ENCODE data around the gene VAV2.

VAV2 gene

GRCh38 chr9:134030821-134031470 lies 38.8 kb upstream of the VAV2 start:
- TF ChIP-seq CTCF (IDR thresholded peaks at IDR 0.05) (no peak), ZFX (IDR thresholded peaks at IDR 0.05; ENCODE audit: borderline replicate concordance) (no peak)
- no peak overlapping the region for H3K27ac ChIP-seq

GRCh38 chr9:134029248-134030226 lies 37.4 kb upstream of the VAV2 start:
- H3K27ac ChIP-seq, result no peak overlapping the region

GRCh38 chr9:134028575-134029247 lies 36.6 kb upstream of the VAV2 start:
- no peak for TF ChIP-seq ZFX (IDR thresholded peaks at IDR 0.05; ENCODE audit: borderline replicate concordance)
- no peak for TF ChIP-seq CTCF (IDR thresholded peaks at IDR 0.05)
- H3K27ac ChIP-seq, result no peak overlapping the region

More at GRCh38 chr9:134029248-134030226, 37.4 kb upstream of the VAV2 start:
- TF ChIP-seq ZFX (IDR thresholded peaks at IDR 0.05; ENCODE audit: borderline replicate concordance) (no peak), CTCF (IDR thresholded peaks at IDR 0.05) (no peak)

DNA sequence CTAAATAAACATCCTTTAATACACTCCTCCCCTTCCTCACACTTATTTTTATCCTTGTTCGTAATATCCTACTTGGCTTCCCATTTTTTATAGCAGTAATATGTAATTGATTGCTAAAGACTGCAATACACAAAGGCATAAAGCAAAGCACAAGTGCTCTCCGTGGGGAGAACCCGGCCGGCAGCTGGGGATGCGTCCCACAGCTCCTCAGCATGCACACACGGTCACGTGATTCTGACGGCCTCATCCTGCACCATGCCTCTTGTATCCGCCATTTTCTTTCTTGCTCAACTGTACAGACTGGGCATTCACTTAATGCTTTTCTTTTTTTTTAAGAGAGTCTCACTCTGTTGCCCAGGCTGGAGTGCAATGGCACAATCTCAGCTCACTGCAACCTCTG lies 36.0 kb upstream of the VAV2 start:
- TF ChIP-seq CTCF (IDR thresholded peaks at IDR 0.05) (no peak), ZFX (IDR thresholded peaks at IDR 0.05; ENCODE audit: borderline replicate concordance) (no peak)
- no peak overlapping the region for H3K27ac ChIP-seq

DNA sequence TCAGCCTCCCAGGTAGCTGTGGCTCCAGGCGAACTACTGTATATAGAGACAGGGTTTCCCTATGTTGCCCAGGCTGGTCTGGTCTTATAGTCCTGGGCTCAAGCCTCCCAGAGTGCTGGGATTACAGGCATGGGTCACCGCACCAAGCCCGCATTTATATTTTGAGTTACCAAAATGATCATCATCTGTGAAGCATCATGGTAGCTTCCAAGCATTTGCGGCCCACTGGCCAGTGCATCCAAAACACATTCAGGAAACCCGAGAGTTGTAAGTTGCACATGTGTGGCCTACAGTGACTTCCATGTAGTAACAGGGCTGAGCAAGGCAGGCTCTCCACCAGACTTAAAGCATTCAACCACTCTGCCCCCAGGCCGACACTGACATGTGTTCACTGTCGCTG lies 35.4 kb upstream of the VAV2 start:
- TF ChIP-seq CTCF (IDR thresholded peaks at IDR 0.05) (no peak), ZFX (IDR thresholded peaks at IDR 0.05; ENCODE audit: borderline replicate concordance) (no peak)
- H3K27ac ChIP-seq, result no peak overlapping the region

DNA sequence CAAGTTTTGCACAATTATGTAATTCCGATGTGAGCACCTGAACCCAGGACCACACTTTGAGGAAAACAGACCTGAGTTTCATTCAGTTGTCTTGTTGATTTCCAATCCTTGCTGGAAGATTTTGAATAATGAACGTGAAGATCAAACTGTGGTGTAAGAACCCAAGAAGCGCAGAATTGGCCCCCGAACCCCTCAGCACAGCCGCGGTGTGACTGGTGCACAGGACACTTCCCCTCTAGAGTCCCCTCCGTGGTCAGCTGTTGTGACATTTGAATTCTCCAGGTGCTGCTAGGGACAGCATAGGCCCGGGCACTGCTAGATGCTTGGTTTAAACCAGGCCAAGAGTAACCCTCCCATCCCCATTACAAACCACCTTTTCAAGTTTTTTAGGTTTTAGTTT lies 34.9 kb upstream of the VAV2 start:
- TF ChIP-seq ZFX (IDR thresholded peaks at IDR 0.05; ENCODE audit: borderline replicate concordance), result no peak
- no peak overlapping the region for H3K27ac ChIP-seq

DNA sequence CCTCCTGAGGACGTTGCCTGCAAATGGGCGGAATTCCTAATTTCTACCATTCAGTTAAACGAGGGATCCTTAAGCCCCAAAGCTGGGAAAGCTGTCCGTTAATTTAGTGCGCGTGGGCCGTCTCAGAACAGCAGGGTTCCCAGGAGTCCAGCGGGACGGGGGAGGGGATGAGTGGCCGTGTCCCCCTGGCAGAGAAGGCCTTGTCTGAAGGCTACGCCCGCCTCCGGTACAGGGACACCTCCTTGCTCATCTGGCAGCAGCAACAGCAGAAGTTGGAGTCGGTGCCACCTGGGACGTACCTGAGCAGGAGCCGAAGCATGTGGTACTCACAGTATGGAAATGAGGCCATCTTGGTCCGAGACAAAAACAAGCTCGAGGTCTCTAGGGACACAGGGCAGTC lies 34.5 kb upstream of the VAV2 start:
- H3K27ac ChIP-seq, result no peak overlapping the region
- TF ChIP-seq CTCF (IDR thresholded peaks at IDR 0.05), result no peak
- no peak for TF ChIP-seq ZFX (IDR thresholded peaks at IDR 0.05; ENCODE audit: borderline replicate concordance)
